HepG2 (cell line): ENCODE results near the gene GLTPD2.

Source experiments
- ATF3 ChIP-seq: sonication (generic); formaldehyde crosslinking; IDR thresholded peaks from 2 replicates; pipeline ENCODE4 v1.4.0; 2020; ENCODE audit warnings: missing genetic modification reagents
- TF ChIP-seq, protein P1 (sequence below): sonication (generic); formaldehyde crosslinking; IDR thresholded peaks from 2 replicates; pipeline ENCODE4 v1.4.0; 2020; ENCODE audit warnings: missing genetic modification reagents
- TF ChIP-seq, protein P2 (sequence below): sonication (generic); formaldehyde crosslinking; IDR thresholded peaks from 2 replicates; pipeline ENCODE4 v1.5.0; 2020; ENCODE audit warnings: mild to moderate bottlenecking, missing genetic modification reagents, moderate library complexity
- TF ChIP-seq, protein P3 (sequence below), 2 experiments: IDR thresholded peaks; 2 replicates each; pipeline ENCODE4 v1.6.1; 2011 to 2012; ENCODE audit warnings: low read length in 2 of 2, borderline replicate concordance in 1 of 2, low read depth in 1 of 2, mild to moderate bottlenecking in 1 of 2, moderate library complexity in 1 of 2

- TF ChIP-seq, protein P1, sequence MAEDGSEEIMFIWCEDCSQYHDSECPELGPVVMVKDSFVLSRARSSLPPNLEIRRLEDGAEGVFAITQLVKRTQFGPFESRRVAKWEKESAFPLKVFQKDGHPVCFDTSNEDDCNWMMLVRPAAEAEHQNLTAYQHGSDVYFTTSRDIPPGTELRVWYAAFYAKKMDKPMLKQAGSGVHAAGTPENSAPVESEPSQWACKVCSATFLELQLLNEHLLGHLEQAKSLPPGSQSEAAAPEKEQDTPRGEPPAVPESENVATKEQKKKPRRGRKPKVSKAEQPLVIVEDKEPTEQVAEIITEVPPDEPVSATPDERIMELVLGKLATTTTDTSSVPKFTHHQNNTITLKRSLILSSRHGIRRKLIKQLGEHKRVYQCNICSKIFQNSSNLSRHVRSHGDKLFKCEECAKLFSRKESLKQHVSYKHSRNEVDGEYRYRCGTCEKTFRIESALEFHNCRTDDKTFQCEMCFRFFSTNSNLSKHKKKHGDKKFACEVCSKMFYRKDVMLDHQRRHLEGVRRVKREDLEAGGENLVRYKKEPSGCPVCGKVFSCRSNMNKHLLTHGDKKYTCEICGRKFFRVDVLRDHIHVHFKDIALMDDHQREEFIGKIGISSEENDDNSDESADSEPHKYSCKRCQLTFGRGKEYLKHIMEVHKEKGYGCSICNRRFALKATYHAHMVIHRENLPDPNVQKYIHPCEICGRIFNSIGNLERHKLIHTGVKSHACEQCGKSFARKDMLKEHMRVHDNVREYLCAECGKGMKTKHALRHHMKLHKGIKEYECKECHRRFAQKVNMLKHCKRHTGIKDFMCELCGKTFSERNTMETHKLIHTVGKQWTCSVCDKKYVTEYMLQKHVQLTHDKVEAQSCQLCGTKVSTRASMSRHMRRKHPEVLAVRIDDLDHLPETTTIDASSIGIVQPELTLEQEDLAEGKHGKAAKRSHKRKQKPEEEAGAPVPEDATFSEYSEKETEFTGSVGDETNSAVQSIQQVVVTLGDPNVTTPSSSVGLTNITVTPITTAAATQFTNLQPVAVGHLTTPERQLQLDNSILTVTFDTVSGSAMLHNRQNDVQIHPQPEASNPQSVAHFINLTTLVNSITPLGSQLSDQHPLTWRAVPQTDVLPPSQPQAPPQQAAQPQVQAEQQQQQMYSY (CRISPR knock-in tag) = no peak
- no peak for TF ChIP-seq ATF3 (CRISPR knock-in tag)
- TF ChIP-seq, protein P2, sequence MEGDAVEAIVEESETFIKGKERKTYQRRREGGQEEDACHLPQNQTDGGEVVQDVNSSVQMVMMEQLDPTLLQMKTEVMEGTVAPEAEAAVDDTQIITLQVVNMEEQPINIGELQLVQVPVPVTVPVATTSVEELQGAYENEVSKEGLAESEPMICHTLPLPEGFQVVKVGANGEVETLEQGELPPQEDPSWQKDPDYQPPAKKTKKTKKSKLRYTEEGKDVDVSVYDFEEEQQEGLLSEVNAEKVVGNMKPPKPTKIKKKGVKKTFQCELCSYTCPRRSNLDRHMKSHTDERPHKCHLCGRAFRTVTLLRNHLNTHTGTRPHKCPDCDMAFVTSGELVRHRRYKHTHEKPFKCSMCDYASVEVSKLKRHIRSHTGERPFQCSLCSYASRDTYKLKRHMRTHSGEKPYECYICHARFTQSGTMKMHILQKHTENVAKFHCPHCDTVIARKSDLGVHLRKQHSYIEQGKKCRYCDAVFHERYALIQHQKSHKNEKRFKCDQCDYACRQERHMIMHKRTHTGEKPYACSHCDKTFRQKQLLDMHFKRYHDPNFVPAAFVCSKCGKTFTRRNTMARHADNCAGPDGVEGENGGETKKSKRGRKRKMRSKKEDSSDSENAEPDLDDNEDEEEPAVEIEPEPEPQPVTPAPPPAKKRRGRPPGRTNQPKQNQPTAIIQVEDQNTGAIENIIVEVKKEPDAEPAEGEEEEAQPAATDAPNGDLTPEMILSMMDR (CRISPR knock-in tag) = no peak
- TF ChIP-seq, protein P3, sequence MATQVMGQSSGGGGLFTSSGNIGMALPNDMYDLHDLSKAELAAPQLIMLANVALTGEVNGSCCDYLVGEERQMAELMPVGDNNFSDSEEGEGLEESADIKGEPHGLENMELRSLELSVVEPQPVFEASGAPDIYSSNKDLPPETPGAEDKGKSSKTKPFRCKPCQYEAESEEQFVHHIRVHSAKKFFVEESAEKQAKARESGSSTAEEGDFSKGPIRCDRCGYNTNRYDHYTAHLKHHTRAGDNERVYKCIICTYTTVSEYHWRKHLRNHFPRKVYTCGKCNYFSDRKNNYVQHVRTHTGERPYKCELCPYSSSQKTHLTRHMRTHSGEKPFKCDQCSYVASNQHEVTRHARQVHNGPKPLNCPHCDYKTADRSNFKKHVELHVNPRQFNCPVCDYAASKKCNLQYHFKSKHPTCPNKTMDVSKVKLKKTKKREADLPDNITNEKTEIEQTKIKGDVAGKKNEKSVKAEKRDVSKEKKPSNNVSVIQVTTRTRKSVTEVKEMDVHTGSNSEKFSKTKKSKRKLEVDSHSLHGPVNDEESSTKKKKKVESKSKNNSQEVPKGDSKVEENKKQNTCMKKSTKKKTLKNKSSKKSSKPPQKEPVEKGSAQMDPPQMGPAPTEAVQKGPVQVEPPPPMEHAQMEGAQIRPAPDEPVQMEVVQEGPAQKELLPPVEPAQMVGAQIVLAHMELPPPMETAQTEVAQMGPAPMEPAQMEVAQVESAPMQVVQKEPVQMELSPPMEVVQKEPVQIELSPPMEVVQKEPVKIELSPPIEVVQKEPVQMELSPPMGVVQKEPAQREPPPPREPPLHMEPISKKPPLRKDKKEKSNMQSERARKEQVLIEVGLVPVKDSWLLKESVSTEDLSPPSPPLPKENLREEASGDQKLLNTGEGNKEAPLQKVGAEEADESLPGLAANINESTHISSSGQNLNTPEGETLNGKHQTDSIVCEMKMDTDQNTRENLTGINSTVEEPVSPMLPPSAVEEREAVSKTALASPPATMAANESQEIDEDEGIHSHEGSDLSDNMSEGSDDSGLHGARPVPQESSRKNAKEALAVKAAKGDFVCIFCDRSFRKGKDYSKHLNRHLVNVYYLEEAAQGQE (IDR thresholded peaks at IDR 0.05; ENCODE audit: borderline replicate concordance in 1 of 2, low read depth in 1 of 2, low read length in 2 of 2) = no peak
These were observed 38.2 kb upstream of the GLTPD2 start for GRCh38 chr17:4750606-4751005.
